SK-N-SH (cell line): Measurements from ENCODE around the gene HDGFL3. TPM values are rescaled to one million over a fixed set of nuclear protein-coding genes. Genes with fewer than 3 reads are reported as not detected.

Experiments
- CTCF ChIA-PET: fragments of 300-600, 350-600 bp; formaldehyde crosslinking; extraction: SDS; loops from one replicate; lab custom pipeline; 2021; lab: Yijun Ruan, JAX
- POLR2A ChIA-PET: fragments of 350-600 bp; sonication (Branson Sonifier 250); formaldehyde crosslinking; extraction: SDS; loops from one replicate; lab custom pipeline; 2020; ENCODE audit warnings: antibody characterized with exemption, inconsistent platforms; lab: Yijun Ruan, JAX
- DNase-seq: peaks from one replicate; pipeline ENCODE4 v3.0.0; 2012
- H2AFZ ChIP-seq: fragments of 200-600 bp; sonication (generic); 2 replicates; pipeline ENCODE4 v1.8.1; 2016; ENCODE audit warnings: antibody characterized with exemption, mild to moderate bottlenecking, low read depth
- H3F3A ChIP-seq: fragments of 200-600 bp; sonication (generic); replicated peaks from 2 replicates; pipeline ENCODE3; 2016; ENCODE audit warnings: antibody characterized with exemption, mild to moderate bottlenecking; ENCODE audit not compliant: insufficient read depth
- H3K27ac ChIP-seq, 2 experiments: fragments of 200-500 bp in 1 of 2; fragments of 200-600 bp in 1 of 2; sonication (Bioruptor generic) in 1 of 2; sonication (generic), shearing (Covaris generic) in 1 of 2; 2 replicates each; pipeline versions ENCODE4 v1.5.1 to v1.6.1; 2014 to 2016; ENCODE audit warnings: low read depth in 2 of 2, inconsistent platforms in 1 of 2, low read length in 1 of 2, mild to moderate bottlenecking in 1 of 2, mixed read lengths in 1 of 2
- H3K27me3 ChIP-seq: fragments of 200-600 bp; sonication (generic), shearing (Covaris generic); 2 replicates; pipeline ENCODE4 v1.6.1; 2016; ENCODE audit warnings: mixed run types; ENCODE audit not compliant: insufficient read depth
- H3K36me3 ChIP-seq, 2 experiments: fragments of 200-500 bp in 1 of 2; fragments of 200-600 bp in 1 of 2; sonication (Bioruptor generic) in 1 of 2; sonication (generic) in 1 of 2; replicated peaks in 1 of 2; 2 replicates each; pipeline versions ENCODE3 to v1.5.1; 2014 to 2016; ENCODE audit warnings: low read length in 1 of 2, mild to moderate bottlenecking in 1 of 2; ENCODE audit not compliant: insufficient read depth in 2 of 2, control insufficient read depth in 1 of 2
- H3K4me1 ChIP-seq, 2 experiments: fragments of 200-500 bp in 1 of 2; fragments of 200-600 bp in 1 of 2; sonication (Bioruptor generic) in 1 of 2; sonication (generic), shearing (Covaris generic) in 1 of 2; 2 replicates each; pipeline versions ENCODE4 v1.5.1 to v1.6.1; 2014 to 2016; ENCODE audit warnings: low read depth in 1 of 2, low read length in 1 of 2, mixed run types in 1 of 2; ENCODE audit not compliant: insufficient read depth in 2 of 2, control insufficient read depth in 1 of 2
- H3K4me2 ChIP-seq: fragments of 200-600 bp; sonication (generic), shearing (Covaris generic); 2 replicates; pipeline ENCODE4 v1.6.1; 2017; ENCODE audit warnings: mixed run types
- H3K4me3 ChIP-seq, 2 experiments: fragments of 200-500 bp in 1 of 2; fragments of 200-600 bp in 1 of 2; sonication (Bioruptor generic) in 1 of 2; sonication (generic), shearing (Covaris generic) in 1 of 2; 2 replicates each; pipeline versions ENCODE4 v1.5.1 to v1.8.1; 2014 to 2016; ENCODE audit warnings: low read depth in 2 of 2, inconsistent platforms in 1 of 2, low read length in 1 of 2, mild to moderate bottlenecking in 1 of 2, mixed read lengths in 1 of 2, moderate library complexity in 1 of 2
- H3K79me2 ChIP-seq: fragments of 200-600 bp; sonication (generic); 2 replicates; pipeline ENCODE4 v1.8.1; 2017; ENCODE audit warnings: mild to moderate bottlenecking; ENCODE audit not compliant: insufficient read depth
- H3K9ac ChIP-seq: fragments of 200-600 bp; sonication (generic); 2 replicates; pipeline ENCODE4 v1.6.1; 2017; ENCODE audit warnings: mixed run types
- H3K9me2 ChIP-seq: fragments of 200-600 bp; sonication (generic); 2 replicates; pipeline ENCODE4 v1.6.1; 2017; ENCODE audit warnings: mixed run types
- H3K9me3 ChIP-seq: fragments of 200-600 bp; sonication (generic); 2 replicates; pipeline ENCODE4 v1.6.1; 2017; ENCODE audit warnings: mixed run types, mild to moderate bottlenecking, moderate library complexity
- H4K20me1 ChIP-seq: fragments of 200-600 bp; sonication (generic); 2 replicates; pipeline ENCODE4 v1.6.1; 2017; ENCODE audit warnings: mild to moderate bottlenecking, mixed run types; ENCODE audit not compliant: insufficient read depth
- CHD2 ChIP-seq: fragments of 150-350 bp; IDR thresholded peaks from 2 replicates; pipeline ENCODE4 v1.6.1; 2018; ENCODE audit warnings: low read length; ENCODE audit not compliant: partially characterized antibody
- ELF1 ChIP-seq: IDR thresholded peaks from 2 replicates; pipeline ENCODE4 v1.4.0; 2012
- EP300 ChIP-seq, 2 experiments: IDR thresholded peaks; 2 replicates each; pipeline versions ENCODE4 v1.4.0 to v1.6.1; 2012; ENCODE audit warnings: borderline replicate concordance in 1 of 2, low read depth in 1 of 2, low read length in 1 of 2
- FOSL2 ChIP-seq: IDR thresholded peaks from 2 replicates; pipeline ENCODE4 v1.4.0; 2012; ENCODE audit warnings: low read depth, mild to moderate bottlenecking, moderate library complexity, borderline replicate concordance
- FOXJ3 ChIP-seq: sonication (generic); formaldehyde crosslinking; IDR thresholded peaks from 2 replicates; pipeline ENCODE4 v1.5.1; 2020; ENCODE audit warnings: mild to moderate bottlenecking, missing genetic modification reagents
- FOXM1 ChIP-seq: IDR thresholded peaks from 2 replicates; pipeline ENCODE4 v1.4.0; 2012; ENCODE audit warnings: low read depth, mild to moderate bottlenecking
- GATA2 ChIP-seq: sonication (generic); formaldehyde crosslinking; IDR thresholded peaks from 2 replicates; pipeline ENCODE4 v1.5.0; 2020; ENCODE audit warnings: mild to moderate bottlenecking, missing genetic modification reagents
- MEF2A ChIP-seq: IDR thresholded peaks from 2 replicates; pipeline ENCODE4 v1.4.0; 2012; ENCODE audit warnings: low read depth, borderline replicate concordance
- MXI1 ChIP-seq: IDR thresholded peaks from 2 replicates; pipeline ENCODE4 v1.6.1; 2012; ENCODE audit warnings: mild to moderate bottlenecking, low read depth, low read length, improper control_type of control experiment
- NRF1 ChIP-seq: IDR thresholded peaks from 2 replicates; pipeline ENCODE4 v1.6.1; 2012; ENCODE audit warnings: low read depth, mild to moderate bottlenecking, low read length
- POLR2AphosphoS5 ChIP-seq: IDR thresholded peaks from 2 replicates; pipeline ENCODE4 v1.6.1; 2012; ENCODE audit warnings: low read depth, low read length
- RAD21 ChIP-seq: IDR thresholded peaks from 2 replicates; pipeline ENCODE4 v1.6.1; 2012; ENCODE audit warnings: mild to moderate bottlenecking, low read length
- RCOR1 ChIP-seq: fragments of 150-350 bp; IDR thresholded peaks from 2 replicates; pipeline ENCODE4 v1.6.1; 2017; ENCODE audit warnings: antibody characterized with exemption, low read length
- RFX5 ChIP-seq: IDR thresholded peaks from 2 replicates; pipeline ENCODE4 v1.6.1; 2012; ENCODE audit warnings: mild to moderate bottlenecking, improper control_type of control experiment, low read length
- SIN3A ChIP-seq: IDR thresholded peaks from 2 replicates; pipeline ENCODE4 v1.6.1; 2012; ENCODE audit warnings: low read depth, mild to moderate bottlenecking, low read length, moderate library complexity, borderline replicate concordance
- SMC3 ChIP-seq: IDR thresholded peaks from 2 replicates; pipeline ENCODE4 v1.6.1; 2012; ENCODE audit warnings: low read depth, low read length, improper control_type of control experiment
- TAF1 ChIP-seq: IDR thresholded peaks from 2 replicates; pipeline ENCODE4 v1.6.1; 2012; ENCODE audit warnings: low read depth, mild to moderate bottlenecking, low read length, moderate library complexity, borderline replicate concordance
- USF1 ChIP-seq: IDR thresholded peaks from 2 replicates; pipeline ENCODE4 v1.4.0; 2012; ENCODE audit warnings: low read depth, borderline replicate concordance
- YY1 ChIP-seq: IDR thresholded peaks from 2 replicates; pipeline ENCODE4 v1.4.0; 2012; ENCODE audit warnings: low read depth, mild to moderate bottlenecking
- ZBTB33 ChIP-seq: IDR thresholded peaks from 2 replicates; pipeline ENCODE4 v1.4.0; 2012; ENCODE audit warnings: low read depth, borderline replicate concordance
- WGBS: methylation state at CpG from one replicate; pipeline ENCODE4 v1.1.6; 2017; ENCODE audit warnings: low lambda C conversion rate; 5-methylcytosine and 5-hydroxymethylcytosine counted together
- polyA plus RNA-seq, 3 experiments: library from polyadenylated mRNA; depleted of rRNA; stranded (reverse); fragments of >200 nt; gene quantifications; 2 replicates each; pipeline ENCODE4 v1.2.3, GENCODE V29; 2012

The HDGFL3 gene
- polyA plus RNA-seq, 1 of the 3 experiments (the other 2 are of a cell fraction) = 8.0 TPM

- H2AFZ ChIP-seq = no peak overlapping the region
- peaks cover 16% of the 10 kb centered on the region for H4K20me1 ChIP-seq
- 96% methylated on average over 2 of the region's 2 CpGs for WGBS
- ChIA-PET CTCF (no interaction called here), POLR2A (no interaction called here)
- DNase-seq = no peak
- H3F3A ChIP-seq = peaks cover 5% of the 10 kb centered on the region
- peaks cover 0 to 10% of the 10 kb centered on the region in 2 experiments for H3K36me3 ChIP-seq
- H3K9me3 ChIP-seq = no peaks in the 10 kb centered on the region
- no peak overlapping the region for H3K27ac ChIP-seq
- peaks cover 97% of the 10 kb centered on the region for H3K79me2 ChIP-seq
- TF ChIP-seq SMC3 = no peak
- TF ChIP-seq ELF1 = no peak
- TF ChIP-seq ZBTB33 = no peak
- TF ChIP-seq SIN3A = no peak
- TF ChIP-seq CHD2 = no peak
- TF ChIP-seq FOXJ3 (CRISPR knock-in tag) = no peak
- TF ChIP-seq YY1 = no peak
- no peak for TF ChIP-seq TAF1
- no peak for TF ChIP-seq MXI1
- no peak for TF ChIP-seq EP300 (IDR thresholded peaks at IDR 0.05; ENCODE audit: borderline replicate concordance in 1 of 2, low read depth in 1 of 2, low read length in 1 of 2)
- H3K27me3 ChIP-seq = no peaks in the 10 kb centered on the region
- H3K4me2 ChIP-seq = no peak overlapping the region
- H3K4me1 ChIP-seq = peaks cover 0 to 5% of the 10 kb centered on the region in 2 experiments; a peak in 3 of 4 replicates
- no peak overlapping the region for H3K4me3 ChIP-seq
- no peaks in the 10 kb centered on the region for H3K9me2 ChIP-seq
- no peak overlapping the region for H3K9ac ChIP-seq
These were observed 14.9 kb downstream of the HDGFL3 start for GRCh38 chr15:83192742-83193141.

- CTCF ChIA-PET = no interaction called here
- POLR2A ChIA-PET = no interaction called here
- H3K36me3 ChIP-seq = peaks cover 0 to 16% of the 10 kb centered on the region in 2 experiments
- H3K9me3 ChIP-seq = no peaks in the 10 kb centered on the region
- TF ChIP-seq RFX5 (no peak), NRF1 (no peak), RCOR1 (no peak), USF1 (no peak), RAD21 (no peak), TAF1 (no peak), FOXM1 (no peak), MEF2A (no peak), GATA2 (CRISPR knock-in tag) (no peak), FOSL2 (no peak), FOXJ3 (CRISPR knock-in tag) (no peak), MXI1 (no peak), POLR2AphosphoS5 (no peak), YY1 (no peak)
- no peak overlapping the region for H3K4me2 ChIP-seq
- no peak overlapping the region for H3K4me3 ChIP-seq
- WGBS = 88% methylated on average over 1 of the region's 1 CpG
- H4K20me1 ChIP-seq = peaks cover 9% of the 10 kb centered on the region
- no peak overlapping the region for H3K27ac ChIP-seq
- no peak overlapping the region for H3K9ac ChIP-seq
- peaks cover 96% of the 10 kb centered on the region for H3K79me2 ChIP-seq
- H3F3A ChIP-seq = no peaks in the 10 kb centered on the region
- no peak overlapping the region for H2AFZ ChIP-seq
- DNase-seq = no peak
- H3K27me3 ChIP-seq = no peaks in the 10 kb centered on the region
- no peaks in the 10 kb centered on the region; a peak in 2 of 4 replicates for H3K4me1 ChIP-seq
- no peaks in the 10 kb centered on the region for H3K9me2 ChIP-seq
These were observed 17.2 kb downstream of the HDGFL3 start for GRCh38 chr15:83190450-83190849.
